GM12864 (cell line): ENCODE results near the gene HACL1.

ENCODE experiments used
- DNase-seq: peaks from one replicate; pipeline ENCODE4 v3.0.0-alpha.2; 2011; ENCODE audit warnings: low read depth
- H3K4me3 ChIP-seq: 2 replicates; pipeline ENCODE4 v1.5.1; 2011; ENCODE audit warnings: mild to moderate bottlenecking, low read depth, low read length, control low read depth
- CTCF ChIP-seq: IDR thresholded peaks from 2 replicates; pipeline ENCODE4 v1.5.1; 2011; ENCODE audit warnings: low read depth, mild to moderate bottlenecking, moderate library complexity, low read length, control low read depth, inconsistent platforms; ENCODE audit errors: missing control alignments

Gene HACL1

GRCh38 chr3:15519096-15519495 is 82.3 kb downstream of the HACL1 start:
- DNase-seq, result no peak
- no peak overlapping the region for H3K4me3 ChIP-seq
- no peak for TF ChIP-seq CTCF

GRCh38 chr3:15514663-15515340 is 86.6 kb downstream of the HACL1 start:
- no peak for TF ChIP-seq CTCF
- DNase-seq, result no peak
- no peak overlapping the region for H3K4me3 ChIP-seq

GRCh38 chr3:15513810-15514662 is 87.3 kb downstream of the HACL1 start:
- no peak for DNase-seq
- TF ChIP-seq CTCF, result no peak

GRCh38 chr3:15513116-15513515 is 88.3 kb downstream of the HACL1 start:
- TF ChIP-seq CTCF, result no peak
- no peak for DNase-seq
- H3K4me3 ChIP-seq, result no peak overlapping the region

More at GRCh38 chr3:15513810-15514662, 87.3 kb downstream of the HACL1 start:
- no peak overlapping the region for H3K4me3 ChIP-seq

- DNase-seq, result no peak
- no peak for TF ChIP-seq CTCF
- H3K4me3 ChIP-seq, result no peak overlapping the region
These were observed 89.2 kb downstream of the HACL1 start for GRCh38 chr3:15512166-15512565.

GRCh38 chr3:15511156-15511555 is 90.2 kb downstream of the HACL1 start:
- no peak for DNase-seq
- no peak for TF ChIP-seq CTCF
- H3K4me3 ChIP-seq, result no peak overlapping the region
